DND-41 (cell line): ENCODE data around the gene CCDC138.

ENCODE experiments used
- EZH2 ChIP-seq: IDR thresholded peaks from 3 replicates; pipeline ENCODE4 v1.6.1; 2012; ENCODE audit warnings: borderline replicate concordance, low read depth, mild to moderate bottlenecking, moderate library complexity, low read length, inconsistent platforms; ENCODE audit not compliant: severe bottlenecking
- TF ChIP-seq, protein P1 (sequence below): IDR thresholded peaks from 2 replicates; pipeline ENCODE4 v1.5.1; 2012; ENCODE audit warnings: borderline replicate concordance, low read length, moderate library complexity, mild to moderate bottlenecking; ENCODE audit not compliant: poor library complexity, severe bottlenecking; ENCODE audit errors: extremely low read depth

DNA sequence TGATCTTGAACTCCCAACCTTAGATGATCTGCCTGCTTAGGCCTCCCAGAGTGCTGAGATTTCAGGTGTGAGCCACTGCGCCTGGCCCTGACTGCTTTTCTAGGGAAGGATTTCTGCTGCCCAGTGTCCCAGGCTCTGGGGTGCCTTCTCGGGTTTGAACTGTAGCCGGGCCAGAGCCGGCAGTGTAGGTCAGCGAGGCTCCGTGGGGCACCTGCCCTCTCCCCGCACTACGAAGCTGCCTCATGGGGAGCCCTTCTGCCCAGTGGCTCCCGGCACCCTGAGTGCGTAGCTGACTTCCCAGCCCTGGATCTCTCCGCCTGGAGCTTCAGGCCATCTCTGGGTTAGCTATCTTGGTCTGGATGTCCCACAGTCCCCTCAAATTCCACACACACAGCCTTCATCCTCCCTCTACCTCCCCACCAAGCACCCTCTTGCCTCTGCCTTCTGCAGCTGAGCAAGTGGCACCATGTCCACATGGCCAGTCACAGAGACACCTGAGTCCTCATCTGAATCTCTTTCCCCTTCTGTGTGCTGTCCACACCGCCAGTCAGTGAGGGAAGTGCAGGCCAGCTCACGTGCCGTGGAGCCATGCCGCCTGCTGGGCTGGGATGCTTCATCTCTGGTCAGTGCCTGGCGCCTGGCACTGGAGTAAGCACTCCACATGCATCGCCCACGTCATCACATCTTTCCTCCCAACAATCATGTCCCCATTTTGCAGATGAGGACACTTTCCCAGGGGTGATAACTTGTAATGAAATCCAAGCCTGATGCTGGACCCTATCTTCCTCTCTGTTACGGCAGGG lies 133.2 kb downstream of the CCDC138 start:
- TF ChIP-seq, protein P1, sequence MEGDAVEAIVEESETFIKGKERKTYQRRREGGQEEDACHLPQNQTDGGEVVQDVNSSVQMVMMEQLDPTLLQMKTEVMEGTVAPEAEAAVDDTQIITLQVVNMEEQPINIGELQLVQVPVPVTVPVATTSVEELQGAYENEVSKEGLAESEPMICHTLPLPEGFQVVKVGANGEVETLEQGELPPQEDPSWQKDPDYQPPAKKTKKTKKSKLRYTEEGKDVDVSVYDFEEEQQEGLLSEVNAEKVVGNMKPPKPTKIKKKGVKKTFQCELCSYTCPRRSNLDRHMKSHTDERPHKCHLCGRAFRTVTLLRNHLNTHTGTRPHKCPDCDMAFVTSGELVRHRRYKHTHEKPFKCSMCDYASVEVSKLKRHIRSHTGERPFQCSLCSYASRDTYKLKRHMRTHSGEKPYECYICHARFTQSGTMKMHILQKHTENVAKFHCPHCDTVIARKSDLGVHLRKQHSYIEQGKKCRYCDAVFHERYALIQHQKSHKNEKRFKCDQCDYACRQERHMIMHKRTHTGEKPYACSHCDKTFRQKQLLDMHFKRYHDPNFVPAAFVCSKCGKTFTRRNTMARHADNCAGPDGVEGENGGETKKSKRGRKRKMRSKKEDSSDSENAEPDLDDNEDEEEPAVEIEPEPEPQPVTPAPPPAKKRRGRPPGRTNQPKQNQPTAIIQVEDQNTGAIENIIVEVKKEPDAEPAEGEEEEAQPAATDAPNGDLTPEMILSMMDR, result no peak
- TF ChIP-seq EZH2, result no peak
